Measurements from ENCODE around the gene UBE2O. TPM values are rescaled to one million over a fixed set of nuclear protein-coding genes. Genes with fewer than 3 reads are reported as not detected.
"Not testable (repeated sequence)": the region's sequence is repeated elsewhere in the genome, so short reads cannot be mapped to it uniquely, and the experiment has no call there.

Gene UBE2O
- polyA plus RNA-seq, 1 experiment = 11.1 TPM

DNA sequence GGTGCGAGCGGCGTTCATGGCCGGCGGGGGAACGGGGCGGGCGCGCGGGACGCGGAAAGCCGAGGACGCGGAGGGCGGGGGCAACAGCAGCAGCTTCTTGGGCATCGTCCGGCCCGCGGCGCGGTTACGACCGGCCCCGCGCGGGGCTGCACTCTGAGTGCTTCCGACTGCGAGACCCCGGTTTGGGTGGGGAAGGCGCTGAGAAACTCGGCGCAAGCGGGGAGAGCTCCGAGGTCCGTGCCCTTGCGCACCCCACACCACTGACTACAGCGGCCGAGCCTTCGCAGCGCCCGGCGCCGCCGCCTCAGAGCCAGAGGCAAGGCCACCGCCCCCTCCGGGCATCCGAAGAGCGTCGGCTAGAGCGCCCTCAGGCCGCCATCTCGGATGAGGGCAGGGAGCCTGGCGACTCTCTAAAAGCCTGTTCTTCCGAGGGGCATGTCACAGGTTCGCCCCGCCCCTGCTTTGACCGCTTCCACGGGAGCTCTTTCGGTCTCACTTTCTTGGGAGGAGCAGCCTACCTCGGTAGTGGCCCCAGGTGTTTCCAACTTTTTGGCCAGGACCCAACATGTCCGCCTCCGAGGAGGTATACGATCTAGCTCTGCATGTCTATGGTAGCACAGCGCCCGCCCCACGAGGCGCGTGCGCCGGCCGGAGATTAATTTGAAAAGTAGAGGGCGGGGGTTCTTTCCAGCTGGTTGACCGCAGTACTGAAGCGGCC is 99.2 kb downstream of the UBE2O start, which contains the start of gene PRPSAP1:
Gene PRPSAP1, minus strand, starts transcription at position 318 of the 718 bp plus-strand sequence. Its CDS starts 213 bp downstream, at position 105.
- ChIA-PET CTCF (interaction anchor here (0.8 to 4.4 kb wide), 6 partner anchors 12 to 44 kb away, joined by 3 to 27 read pairs (median 10); no protein-coding TSS in a partner anchor), POLR2A (interaction anchor here (0.7 to 1.0 kb wide), 3 partner anchors 15 to 84 kb away, joined by 3 read pairs; no protein-coding TSS in a partner anchor)
- Histone ChIP-seq H3K4me3 (ENCODE audit: low read depth, low read length) (peak within 1 kb of the TSS; percentile 93), H3K36me3 (ENCODE audit: control insufficient read depth, insufficient read depth, low read length) (no peaks in the 10 kb centered on the region), H3K27me3 (ENCODE audit: control insufficient read depth, insufficient read depth, low read length) (no peaks in the 10 kb centered on the region)
- TF ChIP-seq, protein P1, sequence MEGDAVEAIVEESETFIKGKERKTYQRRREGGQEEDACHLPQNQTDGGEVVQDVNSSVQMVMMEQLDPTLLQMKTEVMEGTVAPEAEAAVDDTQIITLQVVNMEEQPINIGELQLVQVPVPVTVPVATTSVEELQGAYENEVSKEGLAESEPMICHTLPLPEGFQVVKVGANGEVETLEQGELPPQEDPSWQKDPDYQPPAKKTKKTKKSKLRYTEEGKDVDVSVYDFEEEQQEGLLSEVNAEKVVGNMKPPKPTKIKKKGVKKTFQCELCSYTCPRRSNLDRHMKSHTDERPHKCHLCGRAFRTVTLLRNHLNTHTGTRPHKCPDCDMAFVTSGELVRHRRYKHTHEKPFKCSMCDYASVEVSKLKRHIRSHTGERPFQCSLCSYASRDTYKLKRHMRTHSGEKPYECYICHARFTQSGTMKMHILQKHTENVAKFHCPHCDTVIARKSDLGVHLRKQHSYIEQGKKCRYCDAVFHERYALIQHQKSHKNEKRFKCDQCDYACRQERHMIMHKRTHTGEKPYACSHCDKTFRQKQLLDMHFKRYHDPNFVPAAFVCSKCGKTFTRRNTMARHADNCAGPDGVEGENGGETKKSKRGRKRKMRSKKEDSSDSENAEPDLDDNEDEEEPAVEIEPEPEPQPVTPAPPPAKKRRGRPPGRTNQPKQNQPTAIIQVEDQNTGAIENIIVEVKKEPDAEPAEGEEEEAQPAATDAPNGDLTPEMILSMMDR (IDR thresholded peaks at IDR 0.05; ENCODE audit: insufficient read depth, low read depth, low read length) = peak; percentile 80
- DNase-seq (ENCODE audit: low read depth) = no peak

DNA sequence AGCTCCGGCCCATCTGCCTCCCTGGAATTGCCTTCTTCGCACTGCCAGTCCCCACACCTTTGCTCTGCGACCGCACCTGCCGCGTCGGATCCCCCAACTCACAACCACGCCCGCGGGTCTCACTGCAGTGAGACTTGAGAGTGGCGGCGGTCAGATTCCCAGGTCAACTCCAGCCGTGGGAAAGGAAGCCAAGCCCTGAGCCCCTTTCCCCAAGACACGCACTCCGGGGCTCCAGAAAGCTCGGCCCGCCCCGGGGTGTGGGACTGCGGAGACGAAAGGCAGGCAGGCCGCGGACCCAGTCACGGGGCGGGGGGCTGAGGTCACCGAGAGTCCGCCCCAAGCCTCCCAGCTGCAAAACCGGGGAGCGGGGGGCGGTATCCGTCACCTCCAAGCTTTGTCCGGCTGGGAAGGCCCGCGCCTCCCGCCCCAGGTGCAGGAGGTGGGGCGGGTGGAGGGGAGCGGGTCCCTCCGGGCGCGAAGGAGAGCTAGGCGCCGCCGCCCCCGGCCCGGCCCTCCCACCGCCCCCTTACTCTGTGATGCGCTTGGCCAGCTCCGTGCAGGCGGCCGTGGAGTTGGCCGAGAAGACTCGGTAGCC is 99.9 kb downstream of the UBE2O start:
- DNase-seq (ENCODE audit: low read depth) = no peak
- CTCF ChIA-PET = interaction anchor here (0.8 to 4.4 kb wide), 7 partner anchors 9 to 45 kb away, joined by 3 to 27 read pairs (median 9); no protein-coding TSS in a partner anchor
- H3K27me3 ChIP-seq (ENCODE audit: control insufficient read depth, insufficient read depth, low read length) = no peaks in the 10 kb centered on the region
- TF ChIP-seq, protein P1 (IDR thresholded peaks at IDR 0.05; ENCODE audit: insufficient read depth, low read depth, low read length) = no peak
- H3K4me3 ChIP-seq (ENCODE audit: low read depth, low read length) = peak overlapping the region; percentile 93
- POLR2A ChIA-PET = interaction anchor here (1.0 kb wide), 2 partner anchors 15 to 30 kb away, joined by 3 read pairs; no protein-coding TSS in a partner anchor
- H3K36me3 ChIP-seq (ENCODE audit: control insufficient read depth, insufficient read depth, low read length) = no peaks in the 10 kb centered on the region

DNA sequence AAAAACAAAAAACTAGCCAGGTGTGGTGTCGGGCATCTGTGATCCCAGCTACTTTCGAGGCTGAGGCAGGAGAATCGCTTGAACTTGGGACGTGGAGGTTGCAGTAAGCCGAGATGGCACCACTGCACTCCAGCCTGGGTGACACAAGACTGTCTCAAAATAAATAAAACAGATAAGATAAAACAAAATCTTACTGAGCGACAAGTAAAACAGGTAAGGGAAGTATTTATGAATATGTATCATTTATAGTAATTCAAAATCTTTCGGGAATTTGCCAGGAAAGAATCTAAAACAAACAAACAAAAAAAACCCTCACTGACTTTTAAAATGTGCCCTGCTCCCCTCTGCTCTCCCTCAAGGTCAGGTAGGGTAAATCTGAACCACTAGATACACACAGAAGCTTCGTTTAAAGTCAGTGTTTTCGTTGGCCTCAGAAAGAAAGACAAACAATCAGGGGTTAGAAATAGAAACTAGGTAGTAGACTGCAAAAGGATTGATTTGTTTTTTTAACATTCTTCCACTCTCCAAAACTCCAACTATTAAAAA is 101.4 kb downstream of the UBE2O start:
- Histone ChIP-seq H3K4me3 (ENCODE audit: low read depth, low read length) (no peak overlapping the region), H3K36me3 (ENCODE audit: control insufficient read depth, insufficient read depth, low read length) (no peaks in the 10 kb centered on the region), H3K27me3 (ENCODE audit: control insufficient read depth, insufficient read depth, low read length) (no peaks in the 10 kb centered on the region)
- CTCF ChIA-PET = interaction anchor here (0.8 to 4.4 kb wide), 4 partner anchors 11 to 47 kb away, joined by 3 to 27 read pairs (median 16); no protein-coding TSS in a partner anchor
- TF ChIP-seq, protein P1 (IDR thresholded peaks at IDR 0.05; ENCODE audit: insufficient read depth, low read depth, low read length) = no peak
- POLR2A ChIA-PET = no interaction called here
- DNase-seq (ENCODE audit: low read depth) = no peak

DNA sequence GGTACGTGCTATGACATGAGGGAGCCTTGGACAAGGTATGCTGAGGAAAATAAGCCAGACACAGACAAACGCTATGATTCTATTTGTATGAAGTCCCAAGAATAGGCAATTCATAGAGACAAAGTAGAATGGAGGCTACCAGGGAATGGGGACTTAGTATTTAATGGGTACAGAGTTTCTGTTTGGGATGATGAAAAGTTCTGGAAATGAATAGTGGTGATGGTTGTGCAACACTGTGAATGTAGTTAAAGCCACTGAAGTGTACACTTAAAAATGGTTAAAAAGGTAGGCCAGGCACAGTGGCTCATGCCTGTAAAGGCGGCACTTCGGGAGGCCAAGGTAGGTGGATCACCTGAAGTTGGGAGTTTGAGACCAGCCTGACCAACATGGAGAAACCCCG is 102.5 kb downstream of the UBE2O start:
- H3K27me3 ChIP-seq (ENCODE audit: control insufficient read depth, insufficient read depth, low read length) = no peaks in the 10 kb centered on the region
- ChIA-PET POLR2A (interaction anchor here (0.7 kb wide), 1 partner anchor 20 kb away, joined by 7 read pairs; no protein-coding TSS in a partner anchor), CTCF (interaction anchor here (4.3 to 4.4 kb wide), 2 partner anchors 35 to 48 kb away, joined by 27 read pairs; no protein-coding TSS in a partner anchor)
- TF ChIP-seq, protein P1 (IDR thresholded peaks at IDR 0.05; ENCODE audit: insufficient read depth, low read depth, low read length) = no peak
- H3K4me3 ChIP-seq (ENCODE audit: low read depth, low read length) = no peak overlapping the region
- H3K36me3 ChIP-seq (ENCODE audit: control insufficient read depth, insufficient read depth, low read length) = peaks cover 6% of the 10 kb centered on the region
- no peak for DNase-seq (ENCODE audit: low read depth)

DNA sequence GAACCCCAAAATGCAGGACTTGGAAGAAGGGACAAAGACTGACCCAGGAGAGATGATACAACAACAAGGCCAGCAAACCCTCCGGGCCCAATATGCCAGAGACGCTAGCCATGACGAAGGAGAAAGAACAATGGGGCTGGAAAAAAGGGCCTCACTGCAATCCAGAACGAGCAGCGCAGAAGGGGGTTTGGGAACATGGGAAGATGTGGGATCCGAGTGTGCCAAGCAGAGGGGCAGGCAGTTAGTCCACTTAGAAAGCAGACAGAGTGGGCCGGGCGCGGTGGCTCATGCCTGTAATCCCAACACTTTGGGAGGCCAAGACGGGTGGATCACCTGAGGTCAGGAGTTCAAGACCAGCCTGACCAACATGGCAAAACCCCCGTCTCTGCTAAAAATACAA is 106.0 kb downstream of the UBE2O start:
- POLR2A ChIA-PET; DNase-seq (ENCODE audit: low read depth); H3K4me3 ChIP-seq (ENCODE audit: low read depth, low read length); H3K27me3 ChIP-seq (ENCODE audit: control insufficient read depth, insufficient read depth, low read length); H3K36me3 ChIP-seq (ENCODE audit: control insufficient read depth, insufficient read depth, low read length); CTCF ChIA-PET: not testable (repeated sequence)

All from BJ (cell line).